Measurements from ENCODE around the gene PFDN4. TPM values are rescaled to one million over a fixed set of nuclear protein-coding genes. Genes with fewer than 3 reads are reported as not detected.

PFDN4 gene
- total and polyA plus RNA-seq, 2 of the 13 experiments (the other 11 are each of a cell fraction or from before 2014, with no cell fraction given): 59.8 to 227 TPM

- CTCF ChIA-PET (ENCODE audit: low intra/inter-chr PET ratio, low total read pairs): interaction anchor here (0.9 to 8.3 kb wide), 6 partner anchors 18 to 100 kb away, joined by 3 to 358 read pairs (median 6); no protein-coding TSS in a partner anchor
- 0 out of 2 replicates have a peak, but pooled peaks have one; percentile 11 for TF ChIP-seq ZNF644 (CRISPR knock-in tag; IDR thresholded peaks at IDR 0.05; ENCODE audit: low read depth)
- 0 out of 2 replicates have a peak, but pooled peaks have one; percentile 29 for TF ChIP-seq EHMT2 (IDR thresholded peaks at IDR 0.05; ENCODE audit: borderline replicate concordance, low read depth, low read length)
- TF ChIP-seq ZNF747 (CRISPR knock-in tag; IDR thresholded peaks at IDR 0.05; ENCODE audit: borderline replicate concordance): 0 out of 2 replicates have a peak, but pooled peaks have one; percentile 4
- no peak for TF ChIP-seq TRIM24 (CRISPR knock-in tag; IDR thresholded peaks at IDR 0.05)
- no peak for TF ChIP-seq EP300 (IDR thresholded peaks at IDR 0.05; ENCODE audit: low read depth in 2 of 2, low read length in 2 of 2)
- TF ChIP-seq EP300 (CRISPR knock-in tag; IDR thresholded peaks at IDR 0.05; ENCODE audit: borderline replicate concordance): peak; percentile 31; the same call in 1 of the 2 replicates
- peak; percentile 32; the same call in 1 of the 2 replicates for TF ChIP-seq ZNF768 (CRISPR knock-in tag; IDR thresholded peaks at IDR 0.05)
- no peak for TF ChIP-seq GLI4 (CRISPR knock-in tag; IDR thresholded peaks at IDR 0.05; ENCODE audit: borderline replicate concordance)
- peak; percentile 45; the same call in 1 of the 2 replicates for TF ChIP-seq NFKB2 (CRISPR knock-in tag; IDR thresholded peaks at IDR 0.05; ENCODE audit: borderline replicate concordance)
- TF ChIP-seq, protein P1, sequence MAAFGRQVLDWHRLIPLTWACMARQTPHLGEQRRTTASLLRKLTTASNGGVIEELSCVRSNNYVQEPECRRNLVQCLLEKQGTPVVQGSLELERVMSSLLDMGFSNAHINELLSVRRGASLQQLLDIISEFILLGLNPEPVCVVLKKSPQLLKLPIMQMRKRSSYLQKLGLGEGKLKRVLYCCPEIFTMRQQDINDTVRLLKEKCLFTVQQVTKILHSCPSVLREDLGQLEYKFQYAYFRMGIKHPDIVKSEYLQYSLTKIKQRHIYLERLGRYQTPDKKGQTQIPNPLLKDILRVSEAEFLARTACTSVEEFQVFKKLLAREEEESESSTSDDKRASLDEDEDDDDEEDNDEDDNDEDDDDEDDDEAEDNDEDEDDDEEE (CRISPR knock-in tag; IDR thresholded peaks at IDR 0.05): 0 out of 2 replicates have a peak, but pooled peaks have one; percentile 23
- TF ChIP-seq MIER2 (CRISPR knock-in tag; IDR thresholded peaks at IDR 0.05): no peak
- TF ChIP-seq PITX1 (CRISPR knock-in tag; IDR thresholded peaks at IDR 0.05): no peak
- TF ChIP-seq, protein P2, sequence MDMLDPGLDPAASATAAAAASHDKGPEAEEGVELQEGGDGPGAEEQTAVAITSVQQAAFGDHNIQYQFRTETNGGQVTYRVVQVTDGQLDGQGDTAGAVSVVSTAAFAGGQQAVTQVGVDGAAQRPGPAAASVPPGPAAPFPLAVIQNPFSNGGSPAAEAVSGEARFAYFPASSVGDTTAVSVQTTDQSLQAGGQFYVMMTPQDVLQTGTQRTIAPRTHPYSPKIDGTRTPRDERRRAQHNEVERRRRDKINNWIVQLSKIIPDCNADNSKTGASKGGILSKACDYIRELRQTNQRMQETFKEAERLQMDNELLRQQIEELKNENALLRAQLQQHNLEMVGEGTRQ (IDR thresholded peaks at IDR 0.05; ENCODE audit: low read depth, low read length): peak; percentile 45; the same call in 1 of the 2 replicates
- TF ChIP-seq, protein P2 (CRISPR knock-in tag; IDR thresholded peaks at IDR 0.05; ENCODE audit: borderline replicate concordance): peak; percentile 42; the same call in 1 of the 2 replicates
- peak; percentile 26 for TF ChIP-seq HNRNPH1 (optimal IDR thresholded peaks at IDR 0.05; ENCODE audit: low read depth, low read length)
- 0 out of 2 replicates have a peak, but pooled peaks have one; percentile 3 for TF ChIP-seq HES4 (CRISPR knock-in tag; IDR thresholded peaks at IDR 0.05; ENCODE audit: borderline replicate concordance)
- 0 out of 2 replicates have a peak, but pooled peaks have one; percentile 12 for TF ChIP-seq MED13 (CRISPR knock-in tag; IDR thresholded peaks at IDR 0.05)
- TF ChIP-seq, protein P3, sequence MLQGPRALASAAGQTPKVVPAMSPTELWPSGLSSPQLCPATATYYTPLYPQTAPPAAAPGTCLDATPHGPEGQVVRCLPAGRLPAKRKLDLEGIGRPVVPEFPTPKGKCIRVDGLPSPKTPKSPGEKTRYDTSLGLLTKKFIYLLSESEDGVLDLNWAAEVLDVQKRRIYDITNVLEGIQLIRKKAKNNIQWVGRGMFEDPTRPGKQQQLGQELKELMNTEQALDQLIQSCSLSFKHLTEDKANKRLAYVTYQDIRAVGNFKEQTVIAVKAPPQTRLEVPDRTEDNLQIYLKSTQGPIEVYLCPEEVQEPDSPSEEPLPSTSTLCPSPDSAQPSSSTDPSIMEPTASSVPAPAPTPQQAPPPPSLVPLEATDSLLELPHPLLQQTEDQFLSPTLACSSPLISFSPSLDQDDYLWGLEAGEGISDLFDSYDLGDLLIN (CRISPR knock-in tag; IDR thresholded peaks at IDR 0.05; ENCODE audit: borderline replicate concordance): no peak
Measured at GRCh38 chr20:54195483-54196472, 12.1 kb upstream of the PFDN4 start.

More at GRCh38 chr20:54195483-54196472, 12.1 kb upstream of the PFDN4 start:
- in situ Hi-C loops (cut with HindIII; ENCODE audit: extremely low pct_ligation_motif_present, low pct_unique_long_range_greater_than_20kb) (loop anchor here (5.0 to 10.0 kb wide), 3 partner anchors 61 to 253 kb away; no protein-coding TSS in a partner anchor), intact Hi-C loops (cut with micrococcal nuclease; ENCODE audit: unreplicated experiment) (loop anchor here (2.0 kb wide), 2 partner anchors 19 to 55 kb away; no protein-coding TSS in a partner anchor)
- POLR2A ChIA-PET: interaction anchor here (0.6 to 3.6 kb wide), 22 partner anchors 9 to 1115 kb away, joined by 3 to 149 read pairs (median 8); partner anchors contain the start of genes BCAS1, CYP24A1 and PFDN4
- Histone ChIP-seq H3K4me1 (ENCODE audit: insufficient read depth, low read length) (peaks cover 54% of the 10 kb centered on the region), H3K27me3 (ENCODE audit: control insufficient read depth in 1 of 2, insufficient read depth in 2 of 2, low read length in 2 of 2) (peaks cover 0 to 6% of the 10 kb centered on the region in 2 experiments; a peak in 1 of 5 replicates), H2AFZ (ENCODE audit: low read length) (peak overlapping the region; percentile 10), H3K9me3 (ENCODE audit: low read length) (no peaks in the 10 kb centered on the region), H4K20me1 (ENCODE audit: insufficient read depth, low read length) (no peaks in the 10 kb centered on the region), H3K79me2 (ENCODE audit: insufficient read depth, low read length) (no peaks in the 10 kb centered on the region), H3K9ac (ENCODE audit: insufficient read depth, low read depth, low read length) (peak overlapping the region; percentile 52), H3K36me3 (replicated peaks in 1 of 2; ENCODE audit: control insufficient read depth in 1 of 2, insufficient read depth in 2 of 2, low read length in 2 of 2) (no peaks in the 10 kb centered on the region), H3K4me3 (replicated peaks in 1 of 3; ENCODE audit: insufficient read depth in 1 of 3, low read depth in 2 of 3, low read length in 3 of 3) (peak overlapping the region in 1 of 3 experiments; percentile 30; a peak in 2 of 6 replicates), H3K4me2 (ENCODE audit: low read depth, low read length) (peak overlapping the region; percentile 64), H3K27ac (ENCODE audit: extremely low read length, insufficient read depth, low read length) (peak overlapping the region; percentile 68)
- ATAC-seq (peak; percentile 81), DNase-seq (ENCODE audit: low spot score) (peak; percentile 67), FAIRE-seq (peak; percentile 55)
- WGBS (ENCODE audit: low lambda C conversion rate): 58% methylated on average over 13 of the region's 13 CpGs
- BruUV-seq (replicated peaks): TSS peak; percentile 66
